ENCODE results near the gene CYS1. TPM values are rescaled to one million over a fixed set of nuclear protein-coding genes. Genes with fewer than 3 reads are reported as not detected.

Gene CYS1
- total and polyA plus RNA-seq, 2 of the 13 experiments (the other 11 are each of a cell fraction or from before 2014, with no cell fraction given): 0.04 TPM; not detected in 1

- no peak for TF ChIP-seq THRA (CRISPR knock-in tag; IDR thresholded peaks at IDR 0.05; ENCODE audit: borderline replicate concordance)
- TF ChIP-seq NR2F1 (CRISPR knock-in tag; IDR thresholded peaks at IDR 0.05): no peak
- TF ChIP-seq ZMAT5 (CRISPR knock-in tag; IDR thresholded peaks at IDR 0.05; ENCODE audit: borderline replicate concordance, low read depth): no peak
- peak; percentile 71 for TF ChIP-seq GABPB1 (CRISPR knock-in tag; IDR thresholded peaks at IDR 0.05)
- TF ChIP-seq ZNF609 (CRISPR knock-in tag; IDR thresholded peaks at IDR 0.05; ENCODE audit: borderline replicate concordance): no peak
- TF ChIP-seq SATB2 (CRISPR knock-in tag; IDR thresholded peaks at IDR 0.05): no peak
- no peak for TF ChIP-seq ZNF841 (CRISPR knock-in tag; IDR thresholded peaks at IDR 0.05; ENCODE audit: borderline replicate concordance)
- TF ChIP-seq PLRG1 (conservative IDR thresholded peaks at IDR 0.05): no peak
- TF ChIP-seq TFDP1 (CRISPR knock-in tag; IDR thresholded peaks at IDR 0.05; ENCODE audit: borderline replicate concordance): no peak
- TF ChIP-seq SRY (CRISPR knock-in tag; IDR thresholded peaks at IDR 0.05): no peak
- no peak for TF ChIP-seq JDP2 (CRISPR knock-in tag; IDR thresholded peaks at IDR 0.05; ENCODE audit: borderline replicate concordance)
- TF ChIP-seq ZNF747 (CRISPR knock-in tag; IDR thresholded peaks at IDR 0.05; ENCODE audit: borderline replicate concordance): no peak
- TF ChIP-seq NFATC3 (CRISPR knock-in tag; IDR thresholded peaks at IDR 0.05): no peak
- no peak for TF ChIP-seq ZBTB1 (CRISPR knock-in tag; IDR thresholded peaks at IDR 0.05; ENCODE audit: borderline replicate concordance)
- TF ChIP-seq ZNF670 (CRISPR knock-in tag; IDR thresholded peaks at IDR 0.05; ENCODE audit: borderline replicate concordance): no peak
- TF ChIP-seq CHD2 (IDR thresholded peaks at IDR 0.05; ENCODE audit: low read depth, low read length): no peak
- no peak for TF ChIP-seq ZNF430 (CRISPR knock-in tag; IDR thresholded peaks at IDR 0.05)
- TF ChIP-seq ZNF773 (CRISPR knock-in tag; IDR thresholded peaks at IDR 0.05; ENCODE audit: borderline replicate concordance): no peak
- TF ChIP-seq PAF1 (CRISPR knock-in tag; IDR thresholded peaks at IDR 0.05): no peak
Observed at GRCh38 chr2:10030311-10030736, 49.9 kb downstream of the CYS1 start (continued).

All from HepG2 (cell line).